Lower leg skin (tissue), 4 donors: ENCODE measurements around the gene HMCN2. TPM values are rescaled to one million over a fixed set of nuclear protein-coding genes. Genes with fewer than 3 reads are reported as not detected.
"Not testable (repeated sequence)": the region's sequence is repeated elsewhere in the genome, so short reads cannot be mapped to it uniquely, and the experiment has no call there.

ENCODE experiments used
- DNase-seq, 2 donors: peaks; one replicate each; pipeline ENCODE4 v3.0.0-alpha.2; 2019; ENCODE audit warnings: low spot score in 2 of 2
- H3K4me3 ChIP-seq: fragments of 200-600 bp; sonication (generic); 2 replicates; pipeline ENCODE4 v1.5.1; 2017; ENCODE audit warnings: mild to moderate bottlenecking, low read depth; ENCODE audit not compliant: poor library complexity, severe bottlenecking
- CTCF ChIP-seq, 3 donors: fragments of 450-650 bp; IDR thresholded peaks; one replicate each; pipeline ENCODE4 v1.5.1; 2016; ENCODE audit warnings: antibody characterized with exemption in 3 of 3, mild to moderate bottlenecking in 3 of 3, moderate library complexity in 2 of 3
- POLR2A ChIP-seq, 2 donors: fragments of 450-650 bp; IDR thresholded peaks; one replicate each; pipeline ENCODE4 v1.6.1; 2016 to 2017; ENCODE audit warnings: antibody characterized with exemption in 2 of 2, mild to moderate bottlenecking in 1 of 2, moderate library complexity in 1 of 2
- WGBS, 2 donors: methylation state at CpG; one replicate each; pipeline ENCODE4 v1.1.5; 2018; 5-methylcytosine and 5-hydroxymethylcytosine counted together
- intact Hi-C: fragments of 100-400 bp; cut with DNase I; formaldehyde crosslinking; loops from one replicate; pipeline ENCODE4 v1.15.0; 2023; ENCODE audit warnings: low total_unique reads
- total RNA-seq, 4 donors: library from RNA; depleted of rRNA; stranded (reverse); fragments of >200 nt; gene quantifications; one replicate each; pipeline ENCODE4 v1.1.0, GENCODE V29; 2016

HMCN2 gene
- total RNA-seq, 4 donors from 2014 or later = 1.9 to 4.3 (median 3.0) TPM

- DNase-seq = no peak
- H3K4me3 ChIP-seq = no peak overlapping the region
- intact Hi-C loops = no loop called here
- WGBS, 2 donors = 81 to 82% methylated on average over 5 to 9 of the region's 9 CpGs
- TF ChIP-seq POLR2A (IDR thresholded peaks at IDR 0.05) = no peak
- TF ChIP-seq CTCF (IDR thresholded peaks at IDR 0.05) = no peak
These were observed 71.3 kb downstream of the HMCN2 start for GRCh38 chr9:130336885-130337284.

- WGBS, 2 donors = 55 to 74% methylated on average over 6 to 9 of the region's 9 CpGs
- TF ChIP-seq POLR2A (IDR thresholded peaks at IDR 0.05) = no peak
- H3K4me3 ChIP-seq = no peak overlapping the region
- intact Hi-C loops = no loop called here
- no peak for DNase-seq
These were observed 71.8 kb downstream of the HMCN2 start for GRCh38 chr9:130337318-130337717.

- H3K4me3 ChIP-seq = no peak overlapping the region
- TF ChIP-seq POLR2A (IDR thresholded peaks at IDR 0.05) = no peak
- no peak for TF ChIP-seq CTCF (IDR thresholded peaks at IDR 0.05)
- intact Hi-C loops = no loop called here
- WGBS, 2 donors = 64 to 83% methylated on average over 14 to 16 of the region's 16 CpGs
- no peak for DNase-seq
These were observed 72.3 kb downstream of the HMCN2 start for GRCh38 chr9:130337784-130338380.

GRCh38 chr9:130338891-130339290 lies 73.3 kb downstream of the HMCN2 start:
- H3K4me3 ChIP-seq, DNase-seq, intact Hi-C loops: not testable (repeated sequence)
- WGBS, 2 donors = 95 to 97% methylated on average over 8 of the region's 8 CpGs

- no peak for DNase-seq
- 52 to 68% methylated on average over 4 of the region's 4 CpGs for WGBS, 2 donors
- TF ChIP-seq POLR2A (IDR thresholded peaks at IDR 0.05) (no peak), CTCF (IDR thresholded peaks at IDR 0.05) (no peak)
- H3K4me3 ChIP-seq = no peak overlapping the region
- intact Hi-C loops = no loop called here
These were observed 73.7 kb downstream of the HMCN2 start for GRCh38 chr9:130339306-130339705.

- no peak overlapping the region for H3K4me3 ChIP-seq
- DNase-seq = no peak
- intact Hi-C loops = loop anchor here (5.0 to 10.0 kb wide), 2 partner anchors 235 to 1507 kb away; no protein-coding TSS in a partner anchor
- WGBS, 2 donors = 60 to 66% methylated on average over 10 of the region's 10 CpGs
- TF ChIP-seq POLR2A (IDR thresholded peaks at IDR 0.05) (no peak), CTCF (IDR thresholded peaks at IDR 0.05) (no peak)
These were observed 74.5 kb downstream of the HMCN2 start for GRCh38 chr9:130340011-130340410.

GRCh38 chr9:130340557-130340956 lies 75.0 kb downstream of the HMCN2 start:
- DNase-seq, H3K4me3 ChIP-seq: not testable (repeated sequence)
- 84 to 89% methylated on average over 16 to 17 of the region's 17 CpGs for WGBS, 2 donors
- intact Hi-C loops = loop anchor here (5.0 to 10.0 kb wide), 2 partner anchors 236 to 1507 kb away; no protein-coding TSS in a partner anchor
